ENCODE data around the gene UNC119B.
"Not testable (repeated sequence)": the region's sequence is repeated elsewhere in the genome, so short reads cannot be mapped to it uniquely, and the experiment has no call there.

Gene UNC119B

DNA sequence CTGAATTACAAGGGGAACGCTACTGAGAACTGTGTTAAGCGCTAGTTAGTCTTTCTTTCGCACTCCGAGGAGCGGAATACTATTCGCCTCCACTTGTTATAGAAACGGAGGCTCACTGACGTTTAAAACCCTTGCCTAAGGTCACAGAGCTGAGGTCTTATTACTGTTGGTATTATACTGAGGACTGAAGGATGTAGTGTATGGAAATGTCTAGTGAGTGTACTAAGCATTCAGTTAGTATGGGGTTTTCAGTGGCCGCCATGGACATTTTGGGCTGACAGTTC is 16.2 kb downstream of the UNC119B start:
- DNase-seq, result no peak
- Histone ChIP-seq H3K27me3 (replicated peaks) (no peaks in the 10 kb centered on the region), H3K27ac (no peak overlapping the region), H3K4me3 (ENCODE audit: low read depth, low read length) (no peak overlapping the region), H3K36me3 (replicated peaks) (peaks cover 13% of the 10 kb centered on the region)
- in situ Hi-C loops (cut with HindIII; ENCODE audit: low pct_ligation_motif_present, low sequenced_read_pairs), result no loop called here
- TF ChIP-seq, protein P1, sequence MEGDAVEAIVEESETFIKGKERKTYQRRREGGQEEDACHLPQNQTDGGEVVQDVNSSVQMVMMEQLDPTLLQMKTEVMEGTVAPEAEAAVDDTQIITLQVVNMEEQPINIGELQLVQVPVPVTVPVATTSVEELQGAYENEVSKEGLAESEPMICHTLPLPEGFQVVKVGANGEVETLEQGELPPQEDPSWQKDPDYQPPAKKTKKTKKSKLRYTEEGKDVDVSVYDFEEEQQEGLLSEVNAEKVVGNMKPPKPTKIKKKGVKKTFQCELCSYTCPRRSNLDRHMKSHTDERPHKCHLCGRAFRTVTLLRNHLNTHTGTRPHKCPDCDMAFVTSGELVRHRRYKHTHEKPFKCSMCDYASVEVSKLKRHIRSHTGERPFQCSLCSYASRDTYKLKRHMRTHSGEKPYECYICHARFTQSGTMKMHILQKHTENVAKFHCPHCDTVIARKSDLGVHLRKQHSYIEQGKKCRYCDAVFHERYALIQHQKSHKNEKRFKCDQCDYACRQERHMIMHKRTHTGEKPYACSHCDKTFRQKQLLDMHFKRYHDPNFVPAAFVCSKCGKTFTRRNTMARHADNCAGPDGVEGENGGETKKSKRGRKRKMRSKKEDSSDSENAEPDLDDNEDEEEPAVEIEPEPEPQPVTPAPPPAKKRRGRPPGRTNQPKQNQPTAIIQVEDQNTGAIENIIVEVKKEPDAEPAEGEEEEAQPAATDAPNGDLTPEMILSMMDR (IDR thresholded peaks at IDR 0.05; ENCODE audit: low read depth, low read length, missing control alignments), result no peak

DNA sequence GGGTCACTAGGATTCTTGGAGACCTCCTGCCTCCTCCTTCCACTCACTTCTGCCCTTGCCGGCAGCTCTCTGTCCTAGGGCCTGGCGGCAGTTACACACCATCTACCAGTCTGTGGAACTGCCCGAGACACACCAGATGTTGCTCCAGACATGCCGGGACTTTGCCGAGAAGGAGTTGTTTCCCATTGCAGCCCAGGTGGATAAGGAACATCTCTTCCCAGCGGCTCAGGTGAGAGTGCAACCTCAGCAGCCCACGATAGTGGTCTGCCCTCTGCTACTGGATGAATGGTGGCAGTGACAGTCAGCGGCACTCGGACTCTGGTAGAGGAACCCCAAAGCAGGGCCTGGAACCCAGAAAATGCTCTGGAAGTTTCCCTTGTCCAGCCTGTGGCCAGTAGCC is 16.7 kb downstream of the UNC119B start:
- peaks cover 9% of the 10 kb centered on the region for H3K36me3 ChIP-seq (replicated peaks)
- in situ Hi-C loops (cut with HindIII; ENCODE audit: low pct_ligation_motif_present, low sequenced_read_pairs), result no loop called here
- DNase-seq, result no peak
- TF ChIP-seq, protein P1 (IDR thresholded peaks at IDR 0.05; ENCODE audit: low read depth, low read length, missing control alignments), result no peak
- no peak overlapping the region for H3K4me3 ChIP-seq (ENCODE audit: low read depth, low read length)
- no peak overlapping the region for H3K27ac ChIP-seq
- no peaks in the 10 kb centered on the region for H3K27me3 ChIP-seq (replicated peaks)

DNA sequence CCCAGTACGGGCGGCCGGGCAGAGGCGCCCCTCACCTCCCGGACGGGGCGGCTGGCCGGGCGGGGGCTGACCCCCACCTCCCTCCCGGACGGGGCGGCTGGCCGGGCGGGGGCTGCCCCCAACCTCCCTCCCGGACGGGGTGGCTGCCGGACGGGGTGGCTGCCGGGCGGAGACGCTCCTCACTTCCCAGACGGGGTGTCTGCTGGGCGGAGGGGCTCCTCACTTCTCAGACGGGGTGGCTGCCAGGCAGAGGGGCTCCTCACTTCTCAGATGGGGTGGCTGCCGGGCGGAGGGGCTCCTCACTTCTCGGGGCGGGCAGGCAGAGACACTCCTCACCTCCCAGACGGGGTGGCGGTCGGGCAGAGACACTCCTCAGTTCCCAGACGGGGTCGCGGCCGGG is 21.9 kb downstream of the UNC119B start:
- H3K36me3 ChIP-seq (replicated peaks); H3K4me3 ChIP-seq (ENCODE audit: low read depth, low read length); in situ Hi-C loops (cut with HindIII; ENCODE audit: low pct_ligation_motif_present, low sequenced_read_pairs): not testable (repeated sequence)

DNA sequence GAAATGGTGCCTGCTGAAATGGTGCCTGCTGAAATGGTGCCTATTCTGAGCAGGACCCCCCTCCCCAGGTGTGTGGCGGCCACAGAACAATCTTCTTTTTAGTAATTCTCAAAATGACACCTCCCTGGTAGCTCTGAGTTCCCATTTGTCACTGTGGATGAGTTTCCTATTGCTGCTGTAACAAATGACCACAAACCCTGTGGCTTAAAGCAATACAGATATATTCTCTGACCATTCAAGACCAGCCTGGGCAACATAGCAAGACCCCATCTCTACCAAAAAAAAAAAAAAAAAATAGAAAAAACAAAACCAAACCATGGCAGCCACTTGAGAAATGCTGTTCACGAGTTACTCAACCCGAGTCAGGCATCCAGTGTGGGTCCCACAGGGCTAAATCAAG is 23.3 kb downstream of the UNC119B start:
- Histone ChIP-seq H3K4me3 (ENCODE audit: low read depth, low read length) (no peak overlapping the region), H3K36me3 (replicated peaks) (no peaks in the 10 kb centered on the region), H3K27ac (no peak overlapping the region), H3K27me3 (replicated peaks) (no peaks in the 10 kb centered on the region)
- TF ChIP-seq, protein P1 (IDR thresholded peaks at IDR 0.05; ENCODE audit: low read depth, low read length, missing control alignments), result no peak
- in situ Hi-C loops (cut with HindIII; ENCODE audit: low pct_ligation_motif_present, low sequenced_read_pairs), result no loop called here
- no peak for DNase-seq

More for the DNA sequence above, 21.9 kb downstream of the UNC119B start:
- H3K27me3 ChIP-seq (replicated peaks); DNase-seq; H3K27ac ChIP-seq: not testable (repeated sequence)

DNA sequence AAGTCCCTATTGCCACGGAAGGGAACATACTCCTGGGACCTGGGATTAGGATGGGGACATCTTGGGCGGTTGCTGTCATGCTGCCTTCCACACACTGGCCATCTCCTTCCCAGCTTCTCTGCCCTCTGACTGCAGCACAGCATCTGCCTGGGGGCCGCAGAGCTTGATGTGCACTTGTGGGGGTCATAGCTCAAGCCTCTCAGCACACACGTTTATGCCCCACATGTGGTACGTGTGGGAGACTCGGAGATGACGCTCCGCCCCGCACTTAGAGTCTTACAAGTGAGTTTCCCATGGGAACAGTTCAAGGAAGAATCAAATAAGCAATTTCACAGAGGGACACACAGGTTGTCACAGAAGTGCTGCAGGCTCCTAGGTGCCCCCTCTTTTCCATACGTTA is 24.0 kb downstream of the UNC119B start:
- in situ Hi-C loops (cut with HindIII; ENCODE audit: low pct_ligation_motif_present, low sequenced_read_pairs), result no loop called here
- no peak overlapping the region for H3K4me3 ChIP-seq (ENCODE audit: low read depth, low read length)
- H3K27ac ChIP-seq, result no peak overlapping the region
- no peak for DNase-seq
- no peaks in the 10 kb centered on the region for H3K27me3 ChIP-seq (replicated peaks)
- no peaks in the 10 kb centered on the region for H3K36me3 ChIP-seq (replicated peaks)
- TF ChIP-seq, protein P1 (IDR thresholded peaks at IDR 0.05; ENCODE audit: low read depth, low read length, missing control alignments), result no peak

DNA sequence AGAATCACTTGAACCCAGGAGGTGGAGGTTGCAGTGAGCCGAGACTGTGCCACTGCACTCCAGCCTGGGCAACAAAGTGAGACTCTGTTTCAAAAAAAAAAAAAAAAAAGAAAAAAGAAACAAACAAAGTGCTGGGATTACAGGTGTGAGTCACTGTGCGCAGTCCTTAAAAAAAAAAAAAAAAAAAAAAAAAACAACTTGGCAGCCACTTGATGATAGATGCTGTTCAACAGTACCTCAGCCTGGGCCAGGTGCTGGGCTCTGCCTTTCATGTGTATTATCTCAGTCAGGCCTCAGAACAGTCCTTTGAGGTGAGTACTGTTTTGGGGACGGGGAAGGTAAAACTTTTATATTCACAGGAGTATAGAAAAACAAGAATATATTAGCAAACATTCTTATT is 24.9 kb downstream of the UNC119B start:
- TF ChIP-seq, protein P1 (IDR thresholded peaks at IDR 0.05; ENCODE audit: low read depth, low read length, missing control alignments), result no peak
- Histone ChIP-seq H3K4me3 (ENCODE audit: low read depth, low read length) (no peak overlapping the region), H3K27ac (no peak overlapping the region), H3K36me3 (replicated peaks) (no peaks in the 10 kb centered on the region), H3K27me3 (replicated peaks) (no peaks in the 10 kb centered on the region)
- DNase-seq, result no peak
- in situ Hi-C loops (cut with HindIII; ENCODE audit: low pct_ligation_motif_present, low sequenced_read_pairs), result no loop called here

All from brain microvascular endothelial cell (primary cell).